ENCODE results near the gene MAPT. TPM values are rescaled to one million over a fixed set of nuclear protein-coding genes. Genes with fewer than 3 reads are reported as not detected.

MAPT gene
- total RNA-seq, 1 donor from 2014 or later, result 5.1 TPM

DNA sequence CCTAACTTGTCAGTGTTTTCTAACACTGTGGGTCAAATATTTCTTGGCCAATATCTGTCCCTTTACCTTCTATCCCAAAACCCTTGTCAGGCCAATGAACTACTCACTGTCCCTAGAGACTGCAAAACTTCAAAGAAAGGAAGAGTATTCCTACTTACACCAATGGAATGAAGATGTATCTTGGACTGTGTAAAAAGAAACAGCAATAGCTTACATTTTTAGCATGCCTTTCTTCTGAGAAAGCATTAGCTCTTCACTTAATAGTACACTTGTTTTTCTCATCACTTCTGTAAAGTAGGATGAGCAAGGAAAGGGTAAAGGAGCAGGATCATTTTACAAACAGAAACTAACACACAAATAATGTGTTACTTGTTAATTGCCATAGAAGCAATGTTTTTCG is 178.6 kb downstream of the MAPT start:
- no peaks in the 10 kb centered on the region for H3K36me3 ChIP-seq
- no peak overlapping the region for H3K27ac ChIP-seq
- H3K4me1 ChIP-seq, result no peaks in the 10 kb centered on the region
- intact Hi-C loops (cut with DNase I), result no loop called here
- TF ChIP-seq, protein P1, sequence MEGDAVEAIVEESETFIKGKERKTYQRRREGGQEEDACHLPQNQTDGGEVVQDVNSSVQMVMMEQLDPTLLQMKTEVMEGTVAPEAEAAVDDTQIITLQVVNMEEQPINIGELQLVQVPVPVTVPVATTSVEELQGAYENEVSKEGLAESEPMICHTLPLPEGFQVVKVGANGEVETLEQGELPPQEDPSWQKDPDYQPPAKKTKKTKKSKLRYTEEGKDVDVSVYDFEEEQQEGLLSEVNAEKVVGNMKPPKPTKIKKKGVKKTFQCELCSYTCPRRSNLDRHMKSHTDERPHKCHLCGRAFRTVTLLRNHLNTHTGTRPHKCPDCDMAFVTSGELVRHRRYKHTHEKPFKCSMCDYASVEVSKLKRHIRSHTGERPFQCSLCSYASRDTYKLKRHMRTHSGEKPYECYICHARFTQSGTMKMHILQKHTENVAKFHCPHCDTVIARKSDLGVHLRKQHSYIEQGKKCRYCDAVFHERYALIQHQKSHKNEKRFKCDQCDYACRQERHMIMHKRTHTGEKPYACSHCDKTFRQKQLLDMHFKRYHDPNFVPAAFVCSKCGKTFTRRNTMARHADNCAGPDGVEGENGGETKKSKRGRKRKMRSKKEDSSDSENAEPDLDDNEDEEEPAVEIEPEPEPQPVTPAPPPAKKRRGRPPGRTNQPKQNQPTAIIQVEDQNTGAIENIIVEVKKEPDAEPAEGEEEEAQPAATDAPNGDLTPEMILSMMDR (IDR thresholded peaks at IDR 0.05), result no peak
- no peak for DNase-seq
- no peaks in the 10 kb centered on the region for H3K9me3 ChIP-seq
- H3K27me3 ChIP-seq, result no peaks in the 10 kb centered on the region
- ATAC-seq, result no peak
- H3K4me3 ChIP-seq, result no peak overlapping the region

DNA sequence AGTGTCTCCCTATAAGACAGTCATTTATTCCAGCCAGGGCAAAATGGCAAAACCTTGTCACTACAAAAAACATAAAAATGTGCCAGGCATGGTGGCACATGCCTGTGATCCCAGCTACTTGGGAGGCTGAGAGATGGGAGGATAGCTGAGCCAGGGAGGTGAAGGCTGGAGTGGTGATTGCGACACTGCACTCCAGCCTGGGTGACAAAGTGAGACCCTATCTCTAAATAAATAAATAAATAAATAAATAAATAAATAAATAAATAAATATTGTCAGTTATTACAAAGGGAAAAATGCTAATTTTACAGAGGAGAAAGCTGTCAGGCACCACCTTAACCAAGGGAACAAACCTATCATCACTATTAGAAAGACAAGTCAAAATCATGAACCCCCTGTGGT is 180.2 kb downstream of the MAPT start:
- no peak for ATAC-seq
- intact Hi-C loops (cut with DNase I), result no loop called here
- Histone ChIP-seq H3K9me3 (no peaks in the 10 kb centered on the region), H3K27ac (no peak overlapping the region), H3K4me1 (no peaks in the 10 kb centered on the region), H3K27me3 (no peaks in the 10 kb centered on the region), H3K4me3 (no peak overlapping the region), H3K36me3 (no peaks in the 10 kb centered on the region)
- DNase-seq, result no peak
- TF ChIP-seq, protein P1 (IDR thresholded peaks at IDR 0.05), result no peak

Other genes with a start within 250 kb of the MAPT start
- gene CRHR1, start 110.2 kb upstream of the MAPT start, total RNA-seq, result not detected
- gene SPPL2C, start 49.7 kb upstream of the MAPT start, total RNA-seq, result not detected
- gene STH, start 104.7 kb downstream of the MAPT start, total RNA-seq, result not detected